Suppressor macrophage treated with lipopolysaccharide for 1 hour (primary cell): ENCODE results near the gene SPPL3.

ENCODE experiments used
- DNase-seq, 3 donors: peaks; one replicate each; pipeline ENCODE4 v3.0.0-alpha.2; 2020 to 2022

SPPL3 gene

GRCh38 chr12:120814203-120814902, 89.8 kb downstream of the SPPL3 start:
- DNase-seq: no peak

- no peak for DNase-seq
These were observed 90.5 kb downstream of the SPPL3 start for GRCh38 chr12:120813588-120814153.

GRCh38 chr12:120810021-120810420, 94.1 kb downstream of the SPPL3 start:
- DNase-seq: no peak

- no peak for DNase-seq
These were observed 99.7 kb downstream of the SPPL3 start for GRCh38 chr12:120804428-120804827.

GRCh38 chr12:120801146-120801545, 103.0 kb downstream of the SPPL3 start:
- no peak for DNase-seq

- DNase-seq: no peak
These were observed 103.5 kb downstream of the SPPL3 start for GRCh38 chr12:120800665-120801064.

GRCh38 chr12:120799243-120800045, 104.7 kb downstream of the SPPL3 start:
- DNase-seq: no peak

- DNase-seq: no peak
These were observed 105.5 kb downstream of the SPPL3 start for GRCh38 chr12:120798696-120799095.

- no peak for DNase-seq
These were observed 106.2 kb downstream of the SPPL3 start for GRCh38 chr12:120797677-120798642.

- DNase-seq: no peak
These were observed 108.5 kb downstream of the SPPL3 start for GRCh38 chr12:120795441-120796178.

GRCh38 chr12:120793357-120793756, 110.8 kb downstream of the SPPL3 start:
- no peak for DNase-seq

GRCh38 chr12:120792456-120792855, 111.7 kb downstream of the SPPL3 start:
- peak in 1 of 3 donors; percentile 7 for DNase-seq

GRCh38 chr12:120791669-120792176, 112.4 kb downstream of the SPPL3 start:
- no peak for DNase-seq

GRCh38 chr12:120790114-120790513, 114.0 kb downstream of the SPPL3 start:
- DNase-seq: no peak

GRCh38 chr12:120787889-120788288, 116.3 kb downstream of the SPPL3 start:
- no peak for DNase-seq

- DNase-seq: no peak
These were observed 119.4 kb downstream of the SPPL3 start for GRCh38 chr12:120784804-120785203.

- DNase-seq: peak; percentile 47 to 88 (median 81)
These were observed 121.0 kb downstream of the SPPL3 start for GRCh38 chr12:120783197-120783596.

- no peak for DNase-seq
These were observed 128.2 kb downstream of the SPPL3 start for GRCh38 chr12:120775862-120776552.

- no peak for DNase-seq
These were observed 129.8 kb downstream of the SPPL3 start for GRCh38 chr12:120774169-120774916.

GRCh38 chr12:120771097-120771496, 133.1 kb downstream of the SPPL3 start:
- no peak for DNase-seq
